ENCODE measurements around the gene MRPL49. TPM values are rescaled to one million over a fixed set of nuclear protein-coding genes. Genes with fewer than 3 reads are reported as not detected.

The MRPL49 gene
- total and polyA plus RNA-seq, 9 of the 15 experiments (the other 6 are each of a cell fraction or from before 2014, with no cell fraction given) = 74.3 to 132 (median 91.2) TPM

DNA sequence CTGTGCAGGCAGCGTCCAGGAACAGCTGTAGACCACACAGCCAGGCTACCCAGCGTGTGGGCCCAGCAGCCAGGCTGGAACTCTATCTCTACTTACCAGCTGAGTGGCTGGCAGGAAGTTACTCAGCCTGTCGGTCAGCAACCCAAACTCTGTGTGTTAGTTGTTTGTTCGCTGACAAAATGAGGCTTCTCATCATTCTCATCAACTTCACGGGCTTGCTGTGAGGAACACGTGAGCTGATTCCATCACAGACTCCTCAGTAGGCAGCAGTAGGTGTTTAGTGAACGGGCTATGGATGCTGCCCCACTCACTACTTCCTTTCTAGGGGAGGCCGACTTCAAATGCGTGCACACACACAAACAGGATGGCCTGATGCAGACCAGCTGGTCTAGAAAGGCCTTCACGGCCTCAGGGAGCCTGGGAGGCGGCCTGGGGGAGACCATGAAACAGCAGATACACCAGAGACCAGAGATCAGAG is 47.1 kb downstream of the MRPL49 start (continued):
- TF ChIP-seq, protein P1, sequence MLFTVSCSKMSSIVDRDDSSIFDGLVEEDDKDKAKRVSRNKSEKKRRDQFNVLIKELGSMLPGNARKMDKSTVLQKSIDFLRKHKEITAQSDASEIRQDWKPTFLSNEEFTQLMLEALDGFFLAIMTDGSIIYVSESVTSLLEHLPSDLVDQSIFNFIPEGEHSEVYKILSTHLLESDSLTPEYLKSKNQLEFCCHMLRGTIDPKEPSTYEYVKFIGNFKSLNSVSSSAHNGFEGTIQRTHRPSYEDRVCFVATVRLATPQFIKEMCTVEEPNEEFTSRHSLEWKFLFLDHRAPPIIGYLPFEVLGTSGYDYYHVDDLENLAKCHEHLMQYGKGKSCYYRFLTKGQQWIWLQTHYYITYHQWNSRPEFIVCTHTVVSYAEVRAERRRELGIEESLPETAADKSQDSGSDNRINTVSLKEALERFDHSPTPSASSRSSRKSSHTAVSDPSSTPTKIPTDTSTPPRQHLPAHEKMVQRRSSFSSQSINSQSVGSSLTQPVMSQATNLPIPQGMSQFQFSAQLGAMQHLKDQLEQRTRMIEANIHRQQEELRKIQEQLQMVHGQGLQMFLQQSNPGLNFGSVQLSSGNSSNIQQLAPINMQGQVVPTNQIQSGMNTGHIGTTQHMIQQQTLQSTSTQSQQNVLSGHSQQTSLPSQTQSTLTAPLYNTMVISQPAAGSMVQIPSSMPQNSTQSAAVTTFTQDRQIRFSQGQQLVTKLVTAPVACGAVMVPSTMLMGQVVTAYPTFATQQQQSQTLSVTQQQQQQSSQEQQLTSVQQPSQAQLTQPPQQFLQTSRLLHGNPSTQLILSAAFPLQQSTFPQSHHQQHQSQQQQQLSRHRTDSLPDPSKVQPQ (CRISPR knock-in tag; IDR thresholded peaks at IDR 0.05; ENCODE audit: borderline replicate concordance) = no peak
- TF ChIP-seq RBM15 (IDR thresholded peaks at IDR 0.05; ENCODE audit: insufficient read depth, low read length) = no peak
- TF ChIP-seq, protein P2, sequence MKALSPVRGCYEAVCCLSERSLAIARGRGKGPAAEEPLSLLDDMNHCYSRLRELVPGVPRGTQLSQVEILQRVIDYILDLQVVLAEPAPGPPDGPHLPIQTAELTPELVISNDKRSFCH (CRISPR knock-in tag; IDR thresholded peaks at IDR 0.05) = no peak
- TF ChIP-seq, protein P2 (tag; IDR thresholded peaks at IDR 0.05) = peak; percentile 29; the same call in 1 of the 2 replicates
- TF ChIP-seq, protein P3, sequence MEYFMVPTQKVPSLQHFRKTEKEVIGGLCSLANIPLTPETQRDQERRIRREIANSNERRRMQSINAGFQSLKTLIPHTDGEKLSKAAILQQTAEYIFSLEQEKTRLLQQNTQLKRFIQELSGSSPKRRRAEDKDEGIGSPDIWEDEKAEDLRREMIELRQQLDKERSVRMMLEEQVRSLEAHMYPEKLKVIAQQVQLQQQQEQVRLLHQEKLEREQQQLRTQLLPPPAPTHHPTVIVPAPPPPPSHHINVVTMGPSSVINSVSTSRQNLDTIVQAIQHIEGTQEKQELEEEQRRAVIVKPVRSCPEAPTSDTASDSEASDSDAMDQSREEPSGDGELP (CRISPR knock-in tag; IDR thresholded peaks at IDR 0.05; ENCODE audit: borderline replicate concordance) = peak; percentile 97
- TF ChIP-seq CREBBP (IDR thresholded peaks at IDR 0.05; ENCODE audit: low read depth, low read length) = no peak
- peak; percentile 93 for TF ChIP-seq BHLHE40 (IDR thresholded peaks at IDR 0.05; ENCODE audit: low read length)
- peak; percentile 51; the same call in 1 of the 2 replicates for TF ChIP-seq ZBTB17 (CRISPR knock-in tag; IDR thresholded peaks at IDR 0.05)
- TF ChIP-seq SMARCA4 (IDR thresholded peaks at IDR 0.05) = peak; percentile 60
- TF ChIP-seq, protein P4, sequence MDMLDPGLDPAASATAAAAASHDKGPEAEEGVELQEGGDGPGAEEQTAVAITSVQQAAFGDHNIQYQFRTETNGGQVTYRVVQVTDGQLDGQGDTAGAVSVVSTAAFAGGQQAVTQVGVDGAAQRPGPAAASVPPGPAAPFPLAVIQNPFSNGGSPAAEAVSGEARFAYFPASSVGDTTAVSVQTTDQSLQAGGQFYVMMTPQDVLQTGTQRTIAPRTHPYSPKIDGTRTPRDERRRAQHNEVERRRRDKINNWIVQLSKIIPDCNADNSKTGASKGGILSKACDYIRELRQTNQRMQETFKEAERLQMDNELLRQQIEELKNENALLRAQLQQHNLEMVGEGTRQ (CRISPR knock-in tag; IDR thresholded peaks at IDR 0.05) = peak; percentile 56
- peak; percentile 94 for TF ChIP-seq CBFA2T3 (IDR thresholded peaks at IDR 0.05)
- no peak for TF ChIP-seq NR4A1 (CRISPR knock-in tag; IDR thresholded peaks at IDR 0.05)
- TF ChIP-seq NR4A1 (tag; IDR thresholded peaks at IDR 0.05) = peak; percentile 75; the same call in 1 of the 2 replicates
- 0 out of 2 replicates have a peak, but pooled peaks have one; percentile 44 for TF ChIP-seq SMARCC2 (IDR thresholded peaks at IDR 0.05; ENCODE audit: low read depth)
- TF ChIP-seq ZNF57 (CRISPR knock-in tag; IDR thresholded peaks at IDR 0.05) = no peak
- peak in 1 of 2 experiments; percentile 75; a peak in 2 of 4 replicates for TF ChIP-seq RCOR1 (IDR thresholded peaks at IDR 0.05; ENCODE audit: borderline replicate concordance in 1 of 2, low read depth in 2 of 2, low read length in 2 of 2)
- TF ChIP-seq HDGF (IDR thresholded peaks at IDR 0.05) = peak; percentile 33; the same call in 1 of the 2 replicates
- 0 out of 2 replicates have a peak, but pooled peaks have one; percentile 58 for TF ChIP-seq ZNF766 (CRISPR knock-in tag; conservative IDR thresholded peaks at IDR 0.05)
- TF ChIP-seq ZBTB1 (CRISPR knock-in tag; IDR thresholded peaks at IDR 0.05; ENCODE audit: borderline replicate concordance, low read depth) = peak; percentile 25; the same call in 1 of the 2 replicates
- TF ChIP-seq ZNF584 (CRISPR knock-in tag; IDR thresholded peaks at IDR 0.05; ENCODE audit: low read depth) = no peak; the same call in none of the 2 replicates
- TF ChIP-seq CBX3 (IDR thresholded peaks at IDR 0.05; ENCODE audit: borderline replicate concordance in 1 of 2, low read length in 2 of 2) = 0 out of 3 replicates have a peak, but pooled peaks of 1 of the 2 experiments have one; percentile 36
- no peak; a peak in 2 of 4 replicates for TF ChIP-seq MAZ (CRISPR knock-in tag; conservative IDR thresholded peaks at IDR 0.05 in 1 of 2, IDR thresholded peaks at IDR 0.05 in 1 of 2)
- TF ChIP-seq STAT5A (IDR thresholded peaks at IDR 0.05; ENCODE audit: borderline replicate concordance, low read length) = peak; percentile 71
- TF ChIP-seq EP300 (IDR thresholded peaks at IDR 0.05; ENCODE audit: low read length) = peak; percentile 68; the same call in 1 of the 2 replicates
- TF ChIP-seq POLR2B (IDR thresholded peaks at IDR 0.05; ENCODE audit: low read depth, partially characterized antibody) = no peak
- peak; percentile 21; the same call in 1 of the 2 replicates for TF ChIP-seq GATAD2A (IDR thresholded peaks at IDR 0.05)
